Thyroid gland (tissue), 4 donors: Measurements from ENCODE around the gene GNG13.

Experiments used
- CTCF ChIP-seq, 6 experiments: fragments of 200-600 bp in 3 of 6; fragments of 450-650 bp in 3 of 6; sonication (generic) in 3 of 6; IDR thresholded peaks; one replicate each; pipeline ENCODE4 v1.5.1; 2016 to 2019; ENCODE audit warnings: antibody characterized with exemption in 6 of 6, mild to moderate bottlenecking in 2 of 6, inconsistent platforms in 1 of 6, moderate library complexity in 1 of 6
- POLR2A ChIP-seq, 2 donors: fragments of 450-650 bp; IDR thresholded peaks; one replicate each; pipeline ENCODE4 v1.6.1; 2017; ENCODE audit warnings: antibody characterized with exemption in 2 of 2, mild to moderate bottlenecking in 2 of 2, moderate library complexity in 1 of 2

- TF ChIP-seq CTCF (IDR thresholded peaks at IDR 0.05) (no peak), POLR2A (IDR thresholded peaks at IDR 0.05) (no peak)
These were observed 21.0 kb downstream of the GNG13 start for GRCh38 chr16:779561-779960.
